Vagina (tissue), 2 donors: ENCODE results near the gene MOB1A.

Experiments
- CTCF ChIP-seq, 3 experiments: fragments of 450-650 bp in 2 of 3; fragments of 200-600 bp in 1 of 3; sonication (generic) in 1 of 3; IDR thresholded peaks; one replicate each; pipeline ENCODE4 v1.5.1; 2017 to 2019; ENCODE audit warnings: antibody characterized with exemption in 3 of 3, mild to moderate bottlenecking in 2 of 3, moderate library complexity in 2 of 3
- POLR2A ChIP-seq, 2 donors: fragments of 450-650 bp; IDR thresholded peaks; one replicate each; pipeline ENCODE4 v1.6.1; 2017; ENCODE audit warnings: antibody characterized with exemption in 2 of 2, mild to moderate bottlenecking in 2 of 2, moderate library complexity in 2 of 2
- POLR2AphosphoS5 ChIP-seq, 2 donors: sonication (generic); formaldehyde crosslinking; IDR thresholded peaks; one replicate each; pipeline ENCODE4 v1.9.0; 2017; ENCODE audit warnings: antibody characterized with exemption in 2 of 2, mild to moderate bottlenecking in 2 of 2, low read depth in 1 of 2; ENCODE audit not compliant: insufficient read depth in 1 of 2

- TF ChIP-seq CTCF (IDR thresholded peaks at IDR 0.05) (no peak), POLR2AphosphoS5 (IDR thresholded peaks at IDR 0.05; ENCODE audit: insufficient read depth in 1 of 2, low read depth in 1 of 2) (no peak), POLR2A (IDR thresholded peaks at IDR 0.05) (no peak)
Measured at GRCh38 chr2:74105413-74105812, 73.3 kb downstream of the MOB1A start.
